CMK (cell line): ENCODE data around the gene GALNT8.
"Not testable (repeated sequence)": the region's sequence is repeated elsewhere in the genome, so short reads cannot be mapped to it uniquely, and the experiment has no call there.

Experiments used
- DNase-seq: peaks from one replicate; pipeline ENCODE4 v3.0.0-alpha.2; 2010; ENCODE audit warnings: low read depth

The GALNT8 gene

GRCh38 chr12:4719821-4720636, at the start of gene GALNT8:
GALNT8 (plus strand) TSS chr12:4720400; CDS start chr12:4720678, 278 bp downstream.
- no peak for DNase-seq

- no peak for DNase-seq
These were observed 40.5 kb upstream of the GALNT8 start for GRCh38 chr12:4679711-4680110.

GRCh38 chr12:4681732-4682131, 38.5 kb upstream of the GALNT8 start:
- DNase-seq = no peak

- no peak for DNase-seq
These were observed 34.9 kb upstream of the GALNT8 start for GRCh38 chr12:4685317-4685716.

- DNase-seq = no peak
These were observed 29.4 kb upstream of the GALNT8 start for GRCh38 chr12:4690760-4691159.

GRCh38 chr12:4700621-4701026, 19.6 kb upstream of the GALNT8 start:
- DNase-seq = no peak

- no peak for DNase-seq
These were observed 18.6 kb upstream of the GALNT8 start for GRCh38 chr12:4701395-4702190.

GRCh38 chr12:4703676-4704075, 16.5 kb upstream of the GALNT8 start:
- no peak for DNase-seq

GRCh38 chr12:4705824-4706223, 14.4 kb upstream of the GALNT8 start:
- no peak for DNase-seq

GRCh38 chr12:4707306-4707705, 12.9 kb upstream of the GALNT8 start:
- no peak for DNase-seq

GRCh38 chr12:4710113-4710512, 10.1 kb upstream of the GALNT8 start:
- no peak for DNase-seq

GRCh38 chr12:4714879-4715278, 5.3 kb upstream of the GALNT8 start:
- no peak for DNase-seq

GRCh38 chr12:4717806-4718205, 2.4 kb upstream of the GALNT8 start:
- no peak for DNase-seq

- DNase-seq = no peak
These were observed 416 bp downstream of the GALNT8 start for GRCh38 chr12:4720637-4720995.

- DNase-seq = not testable (repeated sequence)
These were observed 1.4 kb downstream of the GALNT8 start for GRCh38 chr12:4721587-4721986.

- no peak for DNase-seq
These were observed 3.0 kb downstream of the GALNT8 start for GRCh38 chr12:4723226-4723625.

GRCh38 chr12:4725057-4725456, 4.9 kb downstream of the GALNT8 start:
- no peak for DNase-seq

GRCh38 chr12:4734625-4735340, 14.6 kb downstream of the GALNT8 start:
- DNase-seq = no peak

- DNase-seq = no peak
These were observed 15.9 kb downstream of the GALNT8 start for GRCh38 chr12:4736091-4736490.

GRCh38 chr12:4738541-4738940, 18.3 kb downstream of the GALNT8 start:
- DNase-seq = no peak

- no peak for DNase-seq
These were observed 22.3 kb downstream of the GALNT8 start for GRCh38 chr12:4742416-4742970.

- DNase-seq = no peak
These were observed 22.8 kb downstream of the GALNT8 start for GRCh38 chr12:4743046-4743445.
